Right lobe of liver (tissue), 4 donors: Measurements from ENCODE around the gene IGLL1.

ENCODE experiments used
- POLR2A ChIP-seq: fragments of 450-650 bp; IDR thresholded peaks from one replicate; pipeline ENCODE4 v1.6.1; 2017; ENCODE audit warnings: antibody characterized with exemption, mild to moderate bottlenecking
- TF ChIP-seq, protein P1 (sequence below), 4 donors: fragments of 200-600 bp in 3 of 4; fragments of 450-650 bp in 1 of 4; IDR thresholded peaks; one replicate each; pipeline versions ENCODE4 v1.5.1 to v1.8.0; 2016 to 2022; ENCODE audit warnings: antibody characterized with exemption in 4 of 4, mild to moderate bottlenecking in 2 of 4
- donor health status: DM: no; HTN: no; CAD: no.
- donor health status: DM: no; HTN: no; CAD: no.
- donor health status: DM: no; HTN: yes; CAD: no.

DNA sequence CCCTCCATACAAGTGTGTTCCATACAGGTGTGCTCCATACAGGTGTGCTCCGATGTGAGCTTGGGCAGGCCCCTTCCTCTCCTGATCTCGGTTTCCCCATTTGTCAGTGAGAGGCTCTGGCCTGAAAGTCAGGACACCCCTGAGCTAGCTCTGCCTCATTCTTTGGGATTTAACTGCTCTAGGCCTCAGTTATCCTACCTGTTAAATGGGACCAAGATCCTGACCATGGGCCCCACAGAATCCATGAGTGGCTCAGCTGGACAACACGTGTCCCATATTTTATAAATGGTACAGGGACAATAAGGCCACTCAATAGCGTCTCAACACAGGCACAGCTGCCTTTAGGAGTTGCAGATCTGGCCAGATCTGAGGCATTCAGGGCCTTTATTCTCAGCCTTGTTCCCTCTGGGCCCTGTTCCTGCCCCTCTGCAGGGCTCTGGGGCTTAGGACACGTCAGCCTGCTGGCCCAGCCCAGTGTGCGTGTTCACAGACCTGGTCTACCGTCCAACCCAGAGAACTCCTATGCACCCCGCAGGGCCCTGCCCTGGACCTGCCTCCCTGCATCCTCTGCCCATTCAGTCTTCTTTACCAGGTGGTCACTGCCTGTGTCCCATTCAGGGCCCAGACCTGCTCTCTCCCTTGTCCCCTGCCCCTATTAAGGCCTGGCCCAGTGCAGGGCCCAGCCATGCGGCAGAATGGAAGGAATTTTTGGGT is 18.9 kb upstream of the IGLL1 start:
- TF ChIP-seq, protein P1, sequence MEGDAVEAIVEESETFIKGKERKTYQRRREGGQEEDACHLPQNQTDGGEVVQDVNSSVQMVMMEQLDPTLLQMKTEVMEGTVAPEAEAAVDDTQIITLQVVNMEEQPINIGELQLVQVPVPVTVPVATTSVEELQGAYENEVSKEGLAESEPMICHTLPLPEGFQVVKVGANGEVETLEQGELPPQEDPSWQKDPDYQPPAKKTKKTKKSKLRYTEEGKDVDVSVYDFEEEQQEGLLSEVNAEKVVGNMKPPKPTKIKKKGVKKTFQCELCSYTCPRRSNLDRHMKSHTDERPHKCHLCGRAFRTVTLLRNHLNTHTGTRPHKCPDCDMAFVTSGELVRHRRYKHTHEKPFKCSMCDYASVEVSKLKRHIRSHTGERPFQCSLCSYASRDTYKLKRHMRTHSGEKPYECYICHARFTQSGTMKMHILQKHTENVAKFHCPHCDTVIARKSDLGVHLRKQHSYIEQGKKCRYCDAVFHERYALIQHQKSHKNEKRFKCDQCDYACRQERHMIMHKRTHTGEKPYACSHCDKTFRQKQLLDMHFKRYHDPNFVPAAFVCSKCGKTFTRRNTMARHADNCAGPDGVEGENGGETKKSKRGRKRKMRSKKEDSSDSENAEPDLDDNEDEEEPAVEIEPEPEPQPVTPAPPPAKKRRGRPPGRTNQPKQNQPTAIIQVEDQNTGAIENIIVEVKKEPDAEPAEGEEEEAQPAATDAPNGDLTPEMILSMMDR (IDR thresholded peaks at IDR 0.05), result no peak
- TF ChIP-seq POLR2A, result no peak
